ENCODE results near the gene NTSR2. TPM values are rescaled to one million over a fixed set of nuclear protein-coding genes. Genes with fewer than 3 reads are reported as not detected.
A peak's percentile ranks its signal among the peaks of the same experiment; 100 is the strongest.

Gene NTSR2
- total and polyA plus RNA-seq, 2 donors (not counting 3 experiments of a cell fraction or from before 2014, with no cell fraction given) = not detected

GRCh38 chr2:11688222-11689069 is 18.5 kb upstream of the NTSR2 start:
- Histone ChIP-seq H2AFZ (ENCODE audit: low read depth, low read length) (peak overlapping the region; percentile 90), H3K27ac (ENCODE audit: insufficient read depth, low read depth, low read length) (no peak overlapping the region), H3K9me1 (replicated peaks; ENCODE audit: control insufficient read depth, extremely low read depth, insufficient read depth, low read length) (no peaks in the 10 kb centered on the region), H3K36me3 (ENCODE audit: control insufficient read depth in 2 of 2, extremely low read depth in 1 of 2, insufficient read depth in 2 of 2, low read length in 2 of 2) (no peaks in the 10 kb centered on the region), H4K20me1 (replicated peaks; ENCODE audit: control insufficient read depth, extremely low read depth, insufficient read depth, low read length) (no peaks in the 10 kb centered on the region), H3K4me2 (ENCODE audit: insufficient read depth, low read length) (peak overlapping the region; percentile 70), H3K9ac (replicated peaks; ENCODE audit: extremely low read depth, insufficient read depth, low read length) (no peak overlapping the region), H3K27me3 (ENCODE audit: control insufficient read depth in 2 of 2, insufficient read depth in 2 of 2, low read length in 2 of 2) (peaks cover 4 to 8% of the 10 kb centered on the region in 2 experiments), H3K4me1 (ENCODE audit: control insufficient read depth, extremely low read depth, insufficient read depth, low read length) (peaks cover 3% of the 10 kb centered on the region), H3K9me3 (replicated peaks; ENCODE audit: control insufficient read depth, insufficient read depth, low read length) (no peaks in the 10 kb centered on the region), H3K4me3 (replicated peaks in 1 of 3; ENCODE audit: insufficient read depth in 1 of 3, low read depth in 1 of 3, low read length in 3 of 3) (peak overlapping the region in 1 of 3 experiments; percentile 7), H3K79me2 (ENCODE audit: control insufficient read depth, insufficient read depth, low read length) (no peaks in the 10 kb centered on the region)
- ChIA-PET CTCF (interaction anchor here (0.7 to 5.7 kb wide), 36 partner anchors 9 to 866 kb away, joined by 3 to 188 read pairs (median 5); partner anchors contain the start of genes LPIN1 and NTSR2), POLR2A (interaction anchor here (0.9 kb wide), 1 partner anchor 56 kb away, joined by 3 read pairs; no protein-coding TSS in a partner anchor)
- peak; percentile 84 for DNase-seq (ENCODE audit: low read depth, low spot score)
- dilution Hi-C loops (cut with MboI; ENCODE audit: extremely low pct_ligation_motif_present, low sequenced_read_pairs) = no loop called here
- no TSS peak for BruUV-seq (replicated peaks)
- intact Hi-C loops (cut with micrococcal nuclease) = loop anchor here (1.0 kb wide), 3 partner anchors 56 to 96 kb away; no protein-coding TSS in a partner anchor
- peak; percentile 80 for FAIRE-seq
- TF ChIP-seq, protein P1, sequence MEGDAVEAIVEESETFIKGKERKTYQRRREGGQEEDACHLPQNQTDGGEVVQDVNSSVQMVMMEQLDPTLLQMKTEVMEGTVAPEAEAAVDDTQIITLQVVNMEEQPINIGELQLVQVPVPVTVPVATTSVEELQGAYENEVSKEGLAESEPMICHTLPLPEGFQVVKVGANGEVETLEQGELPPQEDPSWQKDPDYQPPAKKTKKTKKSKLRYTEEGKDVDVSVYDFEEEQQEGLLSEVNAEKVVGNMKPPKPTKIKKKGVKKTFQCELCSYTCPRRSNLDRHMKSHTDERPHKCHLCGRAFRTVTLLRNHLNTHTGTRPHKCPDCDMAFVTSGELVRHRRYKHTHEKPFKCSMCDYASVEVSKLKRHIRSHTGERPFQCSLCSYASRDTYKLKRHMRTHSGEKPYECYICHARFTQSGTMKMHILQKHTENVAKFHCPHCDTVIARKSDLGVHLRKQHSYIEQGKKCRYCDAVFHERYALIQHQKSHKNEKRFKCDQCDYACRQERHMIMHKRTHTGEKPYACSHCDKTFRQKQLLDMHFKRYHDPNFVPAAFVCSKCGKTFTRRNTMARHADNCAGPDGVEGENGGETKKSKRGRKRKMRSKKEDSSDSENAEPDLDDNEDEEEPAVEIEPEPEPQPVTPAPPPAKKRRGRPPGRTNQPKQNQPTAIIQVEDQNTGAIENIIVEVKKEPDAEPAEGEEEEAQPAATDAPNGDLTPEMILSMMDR (IDR thresholded peaks at IDR 0.05; ENCODE audit: extremely low read depth in 1 of 2, insufficient read depth in 1 of 2, low read depth in 1 of 2, low read length in 2 of 2) = peak; percentile 88 to 91
- no peak for TF ChIP-seq POLR2AphosphoS5 (IDR thresholded peaks at IDR 0.05; ENCODE audit: insufficient read depth, low read depth, low read length)

GRCh38 chr2:11687736-11688135 is 17.7 kb upstream of the NTSR2 start:
- dilution Hi-C loops (cut with MboI; ENCODE audit: extremely low pct_ligation_motif_present, low sequenced_read_pairs) = no loop called here
- no peak for DNase-seq (ENCODE audit: low read depth, low spot score)
- Histone ChIP-seq H3K27ac (ENCODE audit: insufficient read depth, low read depth, low read length) (no peak overlapping the region), H2AFZ (ENCODE audit: low read depth, low read length) (no peak overlapping the region), H3K4me3 (replicated peaks in 1 of 3; ENCODE audit: insufficient read depth in 1 of 3, low read depth in 1 of 3, low read length in 3 of 3) (no peak overlapping the region), H3K9me1 (replicated peaks; ENCODE audit: control insufficient read depth, extremely low read depth, insufficient read depth, low read length) (no peaks in the 10 kb centered on the region), H3K27me3 (ENCODE audit: control insufficient read depth in 2 of 2, insufficient read depth in 2 of 2, low read length in 2 of 2) (peaks cover 4 to 9% of the 10 kb centered on the region in 2 experiments), H3K4me1 (ENCODE audit: control insufficient read depth, extremely low read depth, insufficient read depth, low read length) (peaks cover 3% of the 10 kb centered on the region), H3K9me3 (replicated peaks; ENCODE audit: control insufficient read depth, insufficient read depth, low read length) (no peaks in the 10 kb centered on the region), H4K20me1 (replicated peaks; ENCODE audit: control insufficient read depth, extremely low read depth, insufficient read depth, low read length) (no peaks in the 10 kb centered on the region), H3K4me2 (ENCODE audit: insufficient read depth, low read length) (no peak overlapping the region), H3K79me2 (ENCODE audit: control insufficient read depth, insufficient read depth, low read length) (no peaks in the 10 kb centered on the region), H3K9ac (replicated peaks; ENCODE audit: extremely low read depth, insufficient read depth, low read length) (no peak overlapping the region), H3K36me3 (ENCODE audit: control insufficient read depth in 2 of 2, extremely low read depth in 1 of 2, insufficient read depth in 2 of 2, low read length in 2 of 2) (no peaks in the 10 kb centered on the region)
- intact Hi-C loops (cut with micrococcal nuclease) = loop anchor here (1.0 kb wide), 3 partner anchors 57 to 97 kb away; no protein-coding TSS in a partner anchor
- ChIA-PET POLR2A (interaction anchor here (0.9 kb wide), 1 partner anchor 56 kb away, joined by 3 read pairs; no protein-coding TSS in a partner anchor), CTCF (interaction anchor here (0.7 to 5.7 kb wide), 35 partner anchors 10 to 865 kb away, joined by 3 to 188 read pairs (median 5); partner anchors contain the start of genes LPIN1 and NTSR2)
- TF ChIP-seq, protein P1 (IDR thresholded peaks at IDR 0.05; ENCODE audit: extremely low read depth in 1 of 2, insufficient read depth in 1 of 2, low read depth in 1 of 2, low read length in 2 of 2) = no peak
- no peak for TF ChIP-seq FOS (IDR thresholded peaks at IDR 0.05; ENCODE audit: borderline replicate concordance, insufficient read depth, low read length)
- no peak for TF ChIP-seq POLR2A (IDR thresholded peaks at IDR 0.05; ENCODE audit: low read depth, low read length)
- TF ChIP-seq, protein P2, sequence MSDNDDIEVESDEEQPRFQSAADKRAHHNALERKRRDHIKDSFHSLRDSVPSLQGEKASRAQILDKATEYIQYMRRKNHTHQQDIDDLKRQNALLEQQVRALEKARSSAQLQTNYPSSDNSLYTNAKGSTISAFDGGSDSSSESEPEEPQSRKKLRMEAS (IDR thresholded peaks at IDR 0.05; ENCODE audit: insufficient read depth, insufficient read length) = no peak
- TF ChIP-seq EZH2 (IDR thresholded peaks at IDR 0.05; ENCODE audit: borderline replicate concordance, low read depth, low read length, severe bottlenecking) = no peak
- no peak for TF ChIP-seq GATA2 (IDR thresholded peaks at IDR 0.05; ENCODE audit: insufficient read depth, insufficient read length, low read depth, low read length)
- TF ChIP-seq MYC (IDR thresholded peaks at IDR 0.05; ENCODE audit: low read depth, low read length) = no peak
- FAIRE-seq = no peak
- BruUV-seq (replicated peaks) = no TSS peak
